SK-N-SH (cell line): ENCODE measurements around the gene ATP2A2. TPM values are rescaled to one million over a fixed set of nuclear protein-coding genes. Genes with fewer than 3 reads are reported as not detected.

ENCODE experiments used
- CTCF ChIA-PET: fragments of 300-600, 350-600 bp; formaldehyde crosslinking; extraction: SDS; loops from one replicate; lab custom pipeline; 2021; lab: Yijun Ruan, JAX
- POLR2A ChIA-PET: fragments of 350-600 bp; sonication (Branson Sonifier 250); formaldehyde crosslinking; extraction: SDS; loops from one replicate; lab custom pipeline; 2020; ENCODE audit warnings: antibody characterized with exemption, inconsistent platforms; lab: Yijun Ruan, JAX
- DNase-seq: peaks from one replicate; pipeline ENCODE4 v3.0.0; 2012
- H2AFZ ChIP-seq: fragments of 200-600 bp; sonication (generic); 2 replicates; pipeline ENCODE4 v1.8.1; 2016; ENCODE audit warnings: antibody characterized with exemption, mild to moderate bottlenecking, low read depth
- H3F3A ChIP-seq: fragments of 200-600 bp; sonication (generic); replicated peaks from 2 replicates; pipeline ENCODE3; 2016; ENCODE audit warnings: antibody characterized with exemption, mild to moderate bottlenecking; ENCODE audit not compliant: insufficient read depth
- H3K27ac ChIP-seq, 2 experiments: fragments of 200-500 bp in 1 of 2; fragments of 200-600 bp in 1 of 2; sonication (Bioruptor generic) in 1 of 2; sonication (generic), shearing (Covaris generic) in 1 of 2; 2 replicates each; pipeline versions ENCODE4 v1.5.1 to v1.6.1; 2014 to 2016; ENCODE audit warnings: low read depth in 2 of 2, inconsistent platforms in 1 of 2, low read length in 1 of 2, mild to moderate bottlenecking in 1 of 2, mixed read lengths in 1 of 2
- H3K27me3 ChIP-seq: fragments of 200-600 bp; sonication (generic), shearing (Covaris generic); 2 replicates; pipeline ENCODE4 v1.6.1; 2016; ENCODE audit warnings: mixed run types; ENCODE audit not compliant: insufficient read depth
- H3K36me3 ChIP-seq, 2 experiments: fragments of 200-500 bp in 1 of 2; fragments of 200-600 bp in 1 of 2; sonication (Bioruptor generic) in 1 of 2; sonication (generic) in 1 of 2; replicated peaks in 1 of 2; 2 replicates each; pipeline versions ENCODE3 to v1.5.1; 2014 to 2016; ENCODE audit warnings: low read length in 1 of 2, mild to moderate bottlenecking in 1 of 2; ENCODE audit not compliant: insufficient read depth in 2 of 2, control insufficient read depth in 1 of 2
- H3K4me1 ChIP-seq, 2 experiments: fragments of 200-500 bp in 1 of 2; fragments of 200-600 bp in 1 of 2; sonication (Bioruptor generic) in 1 of 2; sonication (generic), shearing (Covaris generic) in 1 of 2; 2 replicates each; pipeline versions ENCODE4 v1.5.1 to v1.6.1; 2014 to 2016; ENCODE audit warnings: low read depth in 1 of 2, low read length in 1 of 2, mixed run types in 1 of 2; ENCODE audit not compliant: insufficient read depth in 2 of 2, control insufficient read depth in 1 of 2
- H3K4me2 ChIP-seq: fragments of 200-600 bp; sonication (generic), shearing (Covaris generic); 2 replicates; pipeline ENCODE4 v1.6.1; 2017; ENCODE audit warnings: mixed run types
- H3K4me3 ChIP-seq, 2 experiments: fragments of 200-500 bp in 1 of 2; fragments of 200-600 bp in 1 of 2; sonication (Bioruptor generic) in 1 of 2; sonication (generic), shearing (Covaris generic) in 1 of 2; 2 replicates each; pipeline versions ENCODE4 v1.5.1 to v1.8.1; 2014 to 2016; ENCODE audit warnings: low read depth in 2 of 2, inconsistent platforms in 1 of 2, low read length in 1 of 2, mild to moderate bottlenecking in 1 of 2, mixed read lengths in 1 of 2, moderate library complexity in 1 of 2
- H3K79me2 ChIP-seq: fragments of 200-600 bp; sonication (generic); 2 replicates; pipeline ENCODE4 v1.8.1; 2017; ENCODE audit warnings: mild to moderate bottlenecking; ENCODE audit not compliant: insufficient read depth
- H3K9ac ChIP-seq: fragments of 200-600 bp; sonication (generic); 2 replicates; pipeline ENCODE4 v1.6.1; 2017; ENCODE audit warnings: mixed run types
- H3K9me2 ChIP-seq: fragments of 200-600 bp; sonication (generic); 2 replicates; pipeline ENCODE4 v1.6.1; 2017; ENCODE audit warnings: mixed run types
- H3K9me3 ChIP-seq: fragments of 200-600 bp; sonication (generic); 2 replicates; pipeline ENCODE4 v1.6.1; 2017; ENCODE audit warnings: mixed run types, mild to moderate bottlenecking, moderate library complexity
- H4K20me1 ChIP-seq: fragments of 200-600 bp; sonication (generic); 2 replicates; pipeline ENCODE4 v1.6.1; 2017; ENCODE audit warnings: mild to moderate bottlenecking, mixed run types; ENCODE audit not compliant: insufficient read depth
- CHD2 ChIP-seq: fragments of 150-350 bp; IDR thresholded peaks from 2 replicates; pipeline ENCODE4 v1.6.1; 2018; ENCODE audit warnings: low read length; ENCODE audit not compliant: partially characterized antibody
- ELF1 ChIP-seq: IDR thresholded peaks from 2 replicates; pipeline ENCODE4 v1.4.0; 2012
- EP300 ChIP-seq, 2 experiments: IDR thresholded peaks; 2 replicates each; pipeline versions ENCODE4 v1.4.0 to v1.6.1; 2012; ENCODE audit warnings: borderline replicate concordance in 1 of 2, low read depth in 1 of 2, low read length in 1 of 2
- EZH2phosphoT487 ChIP-seq: fragments of 200-600 bp; sonication (generic); IDR thresholded peaks from 2 replicates; pipeline ENCODE4 v1.6.1; 2017; ENCODE audit warnings: low read depth, mixed run types, mild to moderate bottlenecking, antibody characterized with exemption, moderate library complexity, borderline replicate concordance
- FOXJ3 ChIP-seq: sonication (generic); formaldehyde crosslinking; IDR thresholded peaks from 2 replicates; pipeline ENCODE4 v1.5.1; 2020; ENCODE audit warnings: mild to moderate bottlenecking, missing genetic modification reagents
- GABPA ChIP-seq: IDR thresholded peaks from 2 replicates; pipeline ENCODE4 v1.4.0; 2012; ENCODE audit warnings: low read depth, mild to moderate bottlenecking
- MEF2A ChIP-seq: IDR thresholded peaks from 2 replicates; pipeline ENCODE4 v1.4.0; 2012; ENCODE audit warnings: low read depth, borderline replicate concordance
- POLR2AphosphoS5 ChIP-seq: IDR thresholded peaks from 2 replicates; pipeline ENCODE4 v1.6.1; 2012; ENCODE audit warnings: low read depth, low read length
- RCOR1 ChIP-seq: fragments of 150-350 bp; IDR thresholded peaks from 2 replicates; pipeline ENCODE4 v1.6.1; 2017; ENCODE audit warnings: antibody characterized with exemption, low read length
- RFX5 ChIP-seq: IDR thresholded peaks from 2 replicates; pipeline ENCODE4 v1.6.1; 2012; ENCODE audit warnings: mild to moderate bottlenecking, improper control_type of control experiment, low read length
- RXRA ChIP-seq: IDR thresholded peaks from 2 replicates; pipeline ENCODE4 v1.4.0; 2012; ENCODE audit warnings: low read depth, mild to moderate bottlenecking, borderline replicate concordance
- YY1 ChIP-seq: IDR thresholded peaks from 2 replicates; pipeline ENCODE4 v1.4.0; 2012; ENCODE audit warnings: low read depth, mild to moderate bottlenecking
- WGBS: methylation state at CpG from one replicate; pipeline ENCODE4 v1.1.6; 2017; ENCODE audit warnings: low lambda C conversion rate; 5-methylcytosine and 5-hydroxymethylcytosine counted together
- polyA plus RNA-seq, 3 experiments: library from polyadenylated mRNA; depleted of rRNA; stranded (reverse); fragments of >200 nt; gene quantifications; 2 replicates each; pipeline ENCODE4 v1.2.3, GENCODE V29; 2012
- TF ChIP-seq, protein P1 (sequence below): fragments of 200-600 bp; sonication (generic); IDR thresholded peaks from 2 replicates; pipeline ENCODE4 v1.6.1; 2017; ENCODE audit warnings: antibody characterized with exemption, mild to moderate bottlenecking, moderate library complexity
- TF ChIP-seq, protein P2 (sequence below): IDR thresholded peaks from 2 replicates; pipeline ENCODE4 v1.4.0; 2012; ENCODE audit warnings: low read depth, borderline replicate concordance
- TF ChIP-seq, protein P3 (sequence below): fragments of 150-350 bp; IDR thresholded peaks from 2 replicates; pipeline ENCODE4 v1.6.1; 2017; ENCODE audit warnings: antibody characterized with exemption, low read length, low read depth, borderline replicate concordance
- TF ChIP-seq, protein P4 (sequence below): IDR thresholded peaks from 2 replicates; pipeline ENCODE4 v1.6.1; 2012; ENCODE audit warnings: mild to moderate bottlenecking, low read depth, low read length, moderate library complexity

ATP2A2 gene
- polyA plus RNA-seq, 1 of the 3 experiments (the other 2 are of a cell fraction): 120 TPM

DNA sequence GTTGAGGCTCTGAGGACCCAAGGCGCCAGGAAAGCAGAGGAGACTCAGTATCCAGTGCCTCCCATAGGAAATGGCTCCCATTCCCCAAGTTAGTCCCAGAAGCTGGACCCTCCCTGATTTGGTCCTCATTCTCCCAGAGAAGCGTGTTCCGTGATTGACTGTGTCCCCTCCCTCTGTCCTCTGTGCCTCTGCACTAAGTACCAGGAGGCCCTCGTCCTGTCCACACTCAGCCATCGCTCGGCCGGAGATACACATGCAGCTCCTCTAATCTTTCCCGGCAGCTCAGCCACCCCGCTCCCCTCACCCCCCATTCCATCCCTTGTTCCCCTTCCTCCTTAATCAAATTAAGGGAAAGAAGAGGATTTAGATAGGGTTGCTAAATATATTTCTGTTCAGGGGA, 28.3 kb upstream of the ATP2A2 start:
- Histone ChIP-seq H4K20me1 (no peaks in the 10 kb centered on the region), H3K9me2 (no peaks in the 10 kb centered on the region), H3K27me3 (no peaks in the 10 kb centered on the region), H3K4me1 (peaks cover 7 to 10% of the 10 kb centered on the region in 2 experiments; a peak in 2 of 4 replicates), H3K9me3 (no peaks in the 10 kb centered on the region), H3K4me2 (peak overlapping the region; percentile 34; the same call in 1 of the 2 replicates), H3K9ac (no peak overlapping the region), H3K4me3 (no peak overlapping the region), H3K27ac (no peak overlapping the region), H3K79me2 (no peaks in the 10 kb centered on the region), H3F3A (no peaks in the 10 kb centered on the region), H3K36me3 (no peaks in the 10 kb centered on the region), H2AFZ (no peak overlapping the region)
- ChIA-PET POLR2A (no interaction called here), CTCF (no interaction called here)
- WGBS: 86% methylated on average over 9 of the region's 9 CpGs
- TF ChIP-seq POLR2AphosphoS5 (no peak), YY1 (no peak), GABPA (no peak), EP300 (IDR thresholded peaks at IDR 0.05; ENCODE audit: borderline replicate concordance in 1 of 2, low read depth in 1 of 2, low read length in 1 of 2) (no peak), CHD2 (no peak), ELF1 (no peak), RFX5 (no peak)
- TF ChIP-seq, protein P1, sequence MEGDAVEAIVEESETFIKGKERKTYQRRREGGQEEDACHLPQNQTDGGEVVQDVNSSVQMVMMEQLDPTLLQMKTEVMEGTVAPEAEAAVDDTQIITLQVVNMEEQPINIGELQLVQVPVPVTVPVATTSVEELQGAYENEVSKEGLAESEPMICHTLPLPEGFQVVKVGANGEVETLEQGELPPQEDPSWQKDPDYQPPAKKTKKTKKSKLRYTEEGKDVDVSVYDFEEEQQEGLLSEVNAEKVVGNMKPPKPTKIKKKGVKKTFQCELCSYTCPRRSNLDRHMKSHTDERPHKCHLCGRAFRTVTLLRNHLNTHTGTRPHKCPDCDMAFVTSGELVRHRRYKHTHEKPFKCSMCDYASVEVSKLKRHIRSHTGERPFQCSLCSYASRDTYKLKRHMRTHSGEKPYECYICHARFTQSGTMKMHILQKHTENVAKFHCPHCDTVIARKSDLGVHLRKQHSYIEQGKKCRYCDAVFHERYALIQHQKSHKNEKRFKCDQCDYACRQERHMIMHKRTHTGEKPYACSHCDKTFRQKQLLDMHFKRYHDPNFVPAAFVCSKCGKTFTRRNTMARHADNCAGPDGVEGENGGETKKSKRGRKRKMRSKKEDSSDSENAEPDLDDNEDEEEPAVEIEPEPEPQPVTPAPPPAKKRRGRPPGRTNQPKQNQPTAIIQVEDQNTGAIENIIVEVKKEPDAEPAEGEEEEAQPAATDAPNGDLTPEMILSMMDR: no peak
- TF ChIP-seq, protein P2, sequence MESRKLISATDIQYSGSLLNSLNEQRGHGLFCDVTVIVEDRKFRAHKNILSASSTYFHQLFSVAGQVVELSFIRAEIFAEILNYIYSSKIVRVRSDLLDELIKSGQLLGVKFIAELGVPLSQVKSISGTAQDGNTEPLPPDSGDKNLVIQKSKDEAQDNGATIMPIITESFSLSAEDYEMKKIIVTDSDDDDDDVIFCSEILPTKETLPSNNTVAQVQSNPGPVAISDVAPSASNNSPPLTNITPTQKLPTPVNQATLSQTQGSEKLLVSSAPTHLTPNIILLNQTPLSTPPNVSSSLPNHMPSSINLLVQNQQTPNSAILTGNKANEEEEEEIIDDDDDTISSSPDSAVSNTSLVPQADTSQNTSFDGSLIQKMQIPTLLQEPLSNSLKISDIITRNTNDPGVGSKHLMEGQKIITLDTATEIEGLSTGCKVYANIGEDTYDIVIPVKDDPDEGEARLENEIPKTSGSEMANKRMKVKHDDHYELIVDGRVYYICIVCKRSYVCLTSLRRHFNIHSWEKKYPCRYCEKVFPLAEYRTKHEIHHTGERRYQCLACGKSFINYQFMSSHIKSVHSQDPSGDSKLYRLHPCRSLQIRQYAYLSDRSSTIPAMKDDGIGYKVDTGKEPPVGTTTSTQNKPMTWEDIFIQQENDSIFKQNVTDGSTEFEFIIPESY: no peak
- TF ChIP-seq, protein P3, sequence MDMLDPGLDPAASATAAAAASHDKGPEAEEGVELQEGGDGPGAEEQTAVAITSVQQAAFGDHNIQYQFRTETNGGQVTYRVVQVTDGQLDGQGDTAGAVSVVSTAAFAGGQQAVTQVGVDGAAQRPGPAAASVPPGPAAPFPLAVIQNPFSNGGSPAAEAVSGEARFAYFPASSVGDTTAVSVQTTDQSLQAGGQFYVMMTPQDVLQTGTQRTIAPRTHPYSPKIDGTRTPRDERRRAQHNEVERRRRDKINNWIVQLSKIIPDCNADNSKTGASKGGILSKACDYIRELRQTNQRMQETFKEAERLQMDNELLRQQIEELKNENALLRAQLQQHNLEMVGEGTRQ: no peak
- peak; percentile 48 for DNase-seq

DNA sequence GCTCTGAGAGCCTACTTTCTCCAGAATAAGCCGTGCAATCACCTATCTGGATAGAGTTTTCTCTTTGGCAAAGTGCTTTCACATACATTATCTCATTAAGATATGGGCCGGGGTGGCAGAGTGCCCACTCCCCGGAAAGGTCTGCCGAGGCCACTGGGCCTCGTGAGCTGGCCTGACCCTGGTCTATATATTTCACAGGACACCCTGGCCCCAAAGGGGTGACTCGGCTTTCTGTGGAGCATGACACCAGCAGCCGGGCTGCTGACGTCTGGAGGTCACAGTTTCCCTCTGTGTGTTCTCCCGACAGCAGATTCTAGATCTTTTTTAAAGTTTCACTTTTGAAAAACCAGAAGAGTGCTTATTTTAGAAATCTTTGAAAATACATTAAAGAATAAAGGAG, 27.9 kb upstream of the ATP2A2 start:
- Histone ChIP-seq H3K36me3 (no peaks in the 10 kb centered on the region), H3K4me2 (peak overlapping the region; percentile 34; the same call in 1 of the 2 replicates), H3K4me1 (peaks cover 7 to 10% of the 10 kb centered on the region in 2 experiments; a peak in 2 of 4 replicates), H4K20me1 (no peaks in the 10 kb centered on the region), H2AFZ (peak overlapping the region; percentile 81; the same call in 1 of the 2 replicates), H3K27ac (no peak overlapping the region), H3K9me2 (no peaks in the 10 kb centered on the region), H3K4me3 (no peak overlapping the region), H3F3A (no peaks in the 10 kb centered on the region), H3K27me3 (no peaks in the 10 kb centered on the region), H3K9ac (peak overlapping the region; percentile 44; the same call in 1 of the 2 replicates)
- ChIA-PET POLR2A (interaction anchor here (0.9 kb wide), 1 partner anchor 17 kb away, joined by 3 read pairs; no protein-coding TSS in a partner anchor), CTCF (interaction anchor here (0.6 kb wide), 1 partner anchor 158 kb away, joined by 3 read pairs; no protein-coding TSS in a partner anchor)
- DNase-seq: peak; percentile 59
- TF ChIP-seq EZH2phosphoT487: no peak
- no peak for TF ChIP-seq YY1
- no peak for TF ChIP-seq GABPA
- TF ChIP-seq RCOR1: no peak
- TF ChIP-seq RXRA: no peak
- TF ChIP-seq MEF2A: no peak
- TF ChIP-seq, protein P4, sequence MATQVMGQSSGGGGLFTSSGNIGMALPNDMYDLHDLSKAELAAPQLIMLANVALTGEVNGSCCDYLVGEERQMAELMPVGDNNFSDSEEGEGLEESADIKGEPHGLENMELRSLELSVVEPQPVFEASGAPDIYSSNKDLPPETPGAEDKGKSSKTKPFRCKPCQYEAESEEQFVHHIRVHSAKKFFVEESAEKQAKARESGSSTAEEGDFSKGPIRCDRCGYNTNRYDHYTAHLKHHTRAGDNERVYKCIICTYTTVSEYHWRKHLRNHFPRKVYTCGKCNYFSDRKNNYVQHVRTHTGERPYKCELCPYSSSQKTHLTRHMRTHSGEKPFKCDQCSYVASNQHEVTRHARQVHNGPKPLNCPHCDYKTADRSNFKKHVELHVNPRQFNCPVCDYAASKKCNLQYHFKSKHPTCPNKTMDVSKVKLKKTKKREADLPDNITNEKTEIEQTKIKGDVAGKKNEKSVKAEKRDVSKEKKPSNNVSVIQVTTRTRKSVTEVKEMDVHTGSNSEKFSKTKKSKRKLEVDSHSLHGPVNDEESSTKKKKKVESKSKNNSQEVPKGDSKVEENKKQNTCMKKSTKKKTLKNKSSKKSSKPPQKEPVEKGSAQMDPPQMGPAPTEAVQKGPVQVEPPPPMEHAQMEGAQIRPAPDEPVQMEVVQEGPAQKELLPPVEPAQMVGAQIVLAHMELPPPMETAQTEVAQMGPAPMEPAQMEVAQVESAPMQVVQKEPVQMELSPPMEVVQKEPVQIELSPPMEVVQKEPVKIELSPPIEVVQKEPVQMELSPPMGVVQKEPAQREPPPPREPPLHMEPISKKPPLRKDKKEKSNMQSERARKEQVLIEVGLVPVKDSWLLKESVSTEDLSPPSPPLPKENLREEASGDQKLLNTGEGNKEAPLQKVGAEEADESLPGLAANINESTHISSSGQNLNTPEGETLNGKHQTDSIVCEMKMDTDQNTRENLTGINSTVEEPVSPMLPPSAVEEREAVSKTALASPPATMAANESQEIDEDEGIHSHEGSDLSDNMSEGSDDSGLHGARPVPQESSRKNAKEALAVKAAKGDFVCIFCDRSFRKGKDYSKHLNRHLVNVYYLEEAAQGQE: no peak
- no peak for TF ChIP-seq FOXJ3 (CRISPR knock-in tag)
- TF ChIP-seq, all 33 proteins: peak for 0
- Histone ChIP-seq H3K9me3 (no peaks in the 10 kb centered on the region), H3K79me2 (no peaks in the 10 kb centered on the region)
- WGBS: 41% methylated on average over 9 of the region's 9 CpGs
